ENCODE results near the gene ELOVL4.

DNA sequence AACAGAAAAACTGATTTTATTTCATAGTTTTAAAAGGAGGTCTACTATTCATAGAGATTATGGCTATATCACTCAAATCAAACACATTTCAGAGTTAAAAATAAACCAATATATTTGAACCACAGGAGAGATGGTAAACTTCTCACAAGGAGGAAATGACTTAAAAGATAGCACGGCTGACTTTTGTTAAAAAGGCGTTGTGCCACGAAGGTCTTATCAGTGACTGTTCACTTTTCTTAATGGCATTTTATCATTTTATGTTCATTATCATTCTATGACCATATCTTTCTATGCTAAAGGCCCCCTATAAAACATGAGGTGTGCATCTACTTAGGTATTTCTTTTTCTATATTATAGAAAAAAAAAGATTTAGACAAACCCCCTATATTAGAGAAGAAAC is 19.6 kb downstream of the ELOVL4 start:
- TF ChIP-seq EZH2 (IDR thresholded peaks at IDR 0.05; ENCODE audit: borderline replicate concordance, insufficient read depth, low read depth, low read length, poor library complexity, severe bottlenecking), result no peak
- TF ChIP-seq, protein P1, sequence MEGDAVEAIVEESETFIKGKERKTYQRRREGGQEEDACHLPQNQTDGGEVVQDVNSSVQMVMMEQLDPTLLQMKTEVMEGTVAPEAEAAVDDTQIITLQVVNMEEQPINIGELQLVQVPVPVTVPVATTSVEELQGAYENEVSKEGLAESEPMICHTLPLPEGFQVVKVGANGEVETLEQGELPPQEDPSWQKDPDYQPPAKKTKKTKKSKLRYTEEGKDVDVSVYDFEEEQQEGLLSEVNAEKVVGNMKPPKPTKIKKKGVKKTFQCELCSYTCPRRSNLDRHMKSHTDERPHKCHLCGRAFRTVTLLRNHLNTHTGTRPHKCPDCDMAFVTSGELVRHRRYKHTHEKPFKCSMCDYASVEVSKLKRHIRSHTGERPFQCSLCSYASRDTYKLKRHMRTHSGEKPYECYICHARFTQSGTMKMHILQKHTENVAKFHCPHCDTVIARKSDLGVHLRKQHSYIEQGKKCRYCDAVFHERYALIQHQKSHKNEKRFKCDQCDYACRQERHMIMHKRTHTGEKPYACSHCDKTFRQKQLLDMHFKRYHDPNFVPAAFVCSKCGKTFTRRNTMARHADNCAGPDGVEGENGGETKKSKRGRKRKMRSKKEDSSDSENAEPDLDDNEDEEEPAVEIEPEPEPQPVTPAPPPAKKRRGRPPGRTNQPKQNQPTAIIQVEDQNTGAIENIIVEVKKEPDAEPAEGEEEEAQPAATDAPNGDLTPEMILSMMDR (IDR thresholded peaks at IDR 0.05), result no peak

Data from B cell (primary cell).